Neural crest cell (in vitro differentiated cells): ENCODE results near the gene LRRC18. TPM values are rescaled to one million over a fixed set of nuclear protein-coding genes. Genes with fewer than 3 reads are reported as not detected.
A peak's percentile ranks its signal among the peaks of the same experiment; 100 is the strongest.

Source experiments
- DNase-seq: peaks from one replicate; pipeline ENCODE4 v3.0.0; 2021; ENCODE audit warnings: low read depth, mixed read lengths, low spot score
- H3K27ac Mint-ChIP-seq: one replicate; pipeline ENCODE4 v1.8.0; 2021; ENCODE audit warnings: mild to moderate bottlenecking, mixed read lengths; ENCODE audit not compliant: unreplicated experiment
- H3K27me3 Mint-ChIP-seq: 2 replicates; pipeline ENCODE4 v1.8.0; 2021; ENCODE audit warnings: low read depth, mild to moderate bottlenecking, mixed read lengths
- H3K36me3 Mint-ChIP-seq: 2 replicates; pipeline ENCODE4 v1.8.0; 2021; ENCODE audit warnings: low read depth, mild to moderate bottlenecking, mixed read lengths
- H3K4me1 Mint-ChIP-seq: 2 replicates; pipeline ENCODE4 v1.8.0; 2021; ENCODE audit warnings: mixed read lengths
- H3K4me3 Mint-ChIP-seq: one replicate; pipeline ENCODE4 v1.8.0; 2021; ENCODE audit warnings: mild to moderate bottlenecking, mixed read lengths
- H3K9me3 Mint-ChIP-seq: 2 replicates; pipeline ENCODE4 v1.8.0; 2021; ENCODE audit warnings: mixed read lengths
- total RNA-seq: library from RNA; stranded (reverse); gene quantifications from 2 replicates; pipeline ENCODE4 v1.2.1, GENCODE V29; 2021
- TF ChIP-seq, protein P1 (sequence below): fragments of 200-600 bp; sonication (generic); conservative IDR thresholded peaks from 2 replicates; pipeline ENCODE4 v1.5.0; 2021; ENCODE audit warnings: antibody characterized with exemption, mild to moderate bottlenecking

The LRRC18 gene
- total RNA-seq, 1 donor from 2014 or later, result not detected

DNA sequence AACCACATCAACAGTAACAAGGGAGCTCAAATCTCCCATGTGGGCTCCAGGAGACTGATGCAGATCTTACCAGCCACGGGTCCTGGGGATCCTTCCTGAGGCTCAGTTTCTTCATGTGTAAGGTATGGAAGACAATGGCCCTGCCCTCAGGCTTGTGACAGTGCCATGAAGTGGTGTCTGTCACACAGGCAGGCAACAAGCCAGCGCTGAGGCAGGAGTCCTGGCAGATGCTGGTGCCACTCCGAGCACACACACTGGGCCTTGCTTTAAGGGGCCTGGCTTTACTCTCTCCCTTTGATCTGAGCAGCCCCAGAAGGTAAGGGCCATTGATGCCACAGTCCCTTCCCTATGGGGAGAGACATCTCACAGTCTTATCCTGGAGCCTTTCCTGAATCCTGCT lies 28.4 kb upstream of the LRRC18 start:
- no peaks in the 10 kb centered on the region for H3K4me1 Mint-ChIP-seq
- H3K9me3 Mint-ChIP-seq, result no peaks in the 10 kb centered on the region
- no peak overlapping the region for H3K27ac Mint-ChIP-seq
- no peaks in the 10 kb centered on the region for H3K36me3 Mint-ChIP-seq
- DNase-seq, result no peak
- H3K27me3 Mint-ChIP-seq, result peaks cover 9% of the 10 kb centered on the region
- TF ChIP-seq, protein P1, sequence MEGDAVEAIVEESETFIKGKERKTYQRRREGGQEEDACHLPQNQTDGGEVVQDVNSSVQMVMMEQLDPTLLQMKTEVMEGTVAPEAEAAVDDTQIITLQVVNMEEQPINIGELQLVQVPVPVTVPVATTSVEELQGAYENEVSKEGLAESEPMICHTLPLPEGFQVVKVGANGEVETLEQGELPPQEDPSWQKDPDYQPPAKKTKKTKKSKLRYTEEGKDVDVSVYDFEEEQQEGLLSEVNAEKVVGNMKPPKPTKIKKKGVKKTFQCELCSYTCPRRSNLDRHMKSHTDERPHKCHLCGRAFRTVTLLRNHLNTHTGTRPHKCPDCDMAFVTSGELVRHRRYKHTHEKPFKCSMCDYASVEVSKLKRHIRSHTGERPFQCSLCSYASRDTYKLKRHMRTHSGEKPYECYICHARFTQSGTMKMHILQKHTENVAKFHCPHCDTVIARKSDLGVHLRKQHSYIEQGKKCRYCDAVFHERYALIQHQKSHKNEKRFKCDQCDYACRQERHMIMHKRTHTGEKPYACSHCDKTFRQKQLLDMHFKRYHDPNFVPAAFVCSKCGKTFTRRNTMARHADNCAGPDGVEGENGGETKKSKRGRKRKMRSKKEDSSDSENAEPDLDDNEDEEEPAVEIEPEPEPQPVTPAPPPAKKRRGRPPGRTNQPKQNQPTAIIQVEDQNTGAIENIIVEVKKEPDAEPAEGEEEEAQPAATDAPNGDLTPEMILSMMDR, result no peak
- no peak overlapping the region for H3K4me3 Mint-ChIP-seq

DNA sequence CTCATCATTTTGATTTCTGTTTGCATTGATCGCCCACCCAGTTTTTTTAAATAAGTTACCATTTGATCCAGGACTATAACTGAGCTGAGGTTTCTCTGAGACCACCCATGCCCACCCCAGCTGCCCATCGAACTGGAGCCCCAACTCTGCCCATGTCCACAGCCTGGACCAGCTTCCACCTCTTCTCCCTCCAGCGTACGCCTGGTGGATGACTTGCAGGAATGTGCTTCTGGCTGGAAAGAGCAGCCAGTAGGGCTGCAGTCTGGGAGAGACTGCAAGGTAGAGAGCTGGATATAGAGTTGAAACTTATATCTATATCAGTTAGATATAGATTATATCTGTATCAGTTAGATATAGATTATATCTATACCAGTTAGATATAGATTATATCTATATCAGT lies 25.8 kb upstream of the LRRC18 start:
- TF ChIP-seq, protein P1, result no peak
- H3K4me1 Mint-ChIP-seq, result no peaks in the 10 kb centered on the region
- DNase-seq, result no peak
- no peak overlapping the region for H3K27ac Mint-ChIP-seq
- H3K27me3 Mint-ChIP-seq, result peaks cover 10% of the 10 kb centered on the region
- peaks cover 5% of the 10 kb centered on the region for H3K9me3 Mint-ChIP-seq
- no peaks in the 10 kb centered on the region for H3K36me3 Mint-ChIP-seq
- H3K4me3 Mint-ChIP-seq, result no peak overlapping the region

DNA sequence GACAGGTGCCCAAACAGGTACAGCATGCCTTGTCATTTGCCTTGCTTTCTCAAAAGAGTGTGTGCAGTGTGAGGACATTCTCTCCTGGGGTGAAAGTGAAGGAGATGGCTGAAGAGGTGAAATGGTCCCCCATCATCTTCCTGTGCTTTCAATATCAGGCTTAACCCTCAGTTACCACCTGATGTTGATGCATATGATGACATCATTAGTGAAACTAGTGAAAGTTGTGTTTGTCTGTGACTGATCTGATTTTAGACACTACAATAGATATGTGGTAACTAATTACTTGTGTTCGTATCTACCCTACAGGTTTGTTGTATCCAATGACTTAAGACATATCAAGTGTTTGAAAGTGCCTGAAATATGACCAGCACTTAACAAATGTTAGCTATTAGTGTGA lies 24.4 kb upstream of the LRRC18 start:
- Mint-ChIP-seq H3K4me1 (no peaks in the 10 kb centered on the region), H3K9me3 (peaks cover 5% of the 10 kb centered on the region), H3K36me3 (no peaks in the 10 kb centered on the region), H3K27me3 (peaks cover 10% of the 10 kb centered on the region), H3K4me3 (no peak overlapping the region), H3K27ac (no peak overlapping the region)
- TF ChIP-seq, protein P1, result no peak
- no peak for DNase-seq

DNA sequence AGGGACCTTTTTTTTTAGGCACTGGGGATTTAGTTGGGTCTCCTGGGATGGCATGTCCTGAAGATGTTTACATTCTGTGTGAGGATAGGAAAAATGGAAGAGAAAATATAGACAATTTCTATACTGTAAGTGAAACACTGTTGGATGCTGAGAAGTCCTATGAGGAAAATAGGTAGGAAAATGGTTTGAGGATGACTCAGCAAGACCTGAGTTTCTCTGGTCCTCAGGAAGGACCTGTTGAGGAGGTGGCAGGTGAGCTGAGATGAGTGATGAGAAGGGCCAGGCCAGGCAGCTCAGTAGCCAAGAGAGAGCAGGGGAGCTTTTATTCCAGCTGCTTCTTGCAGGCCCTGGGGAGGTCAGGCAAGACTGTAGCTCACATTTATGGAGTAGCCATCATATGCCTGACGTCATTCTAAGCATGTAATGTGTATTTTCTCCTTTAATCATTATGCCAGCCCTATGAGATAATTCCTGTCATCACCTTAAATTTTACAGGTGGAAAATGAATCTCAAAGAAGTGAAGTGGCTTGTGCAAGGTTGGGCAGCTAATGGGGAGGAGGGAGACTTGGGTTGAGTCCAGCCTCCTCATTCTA lies 19.1 kb upstream of the LRRC18 start:
- H3K4me3 Mint-ChIP-seq, result no peak overlapping the region
- H3K9me3 Mint-ChIP-seq, result peaks cover 5% of the 10 kb centered on the region
- DNase-seq, result no peak
- H3K36me3 Mint-ChIP-seq, result no peaks in the 10 kb centered on the region
- H3K4me1 Mint-ChIP-seq, result no peaks in the 10 kb centered on the region
- peak overlapping the region; percentile 81 for H3K27ac Mint-ChIP-seq
- H3K27me3 Mint-ChIP-seq, result peaks cover 8% of the 10 kb centered on the region
- TF ChIP-seq, protein P1, result no peak

DNA sequence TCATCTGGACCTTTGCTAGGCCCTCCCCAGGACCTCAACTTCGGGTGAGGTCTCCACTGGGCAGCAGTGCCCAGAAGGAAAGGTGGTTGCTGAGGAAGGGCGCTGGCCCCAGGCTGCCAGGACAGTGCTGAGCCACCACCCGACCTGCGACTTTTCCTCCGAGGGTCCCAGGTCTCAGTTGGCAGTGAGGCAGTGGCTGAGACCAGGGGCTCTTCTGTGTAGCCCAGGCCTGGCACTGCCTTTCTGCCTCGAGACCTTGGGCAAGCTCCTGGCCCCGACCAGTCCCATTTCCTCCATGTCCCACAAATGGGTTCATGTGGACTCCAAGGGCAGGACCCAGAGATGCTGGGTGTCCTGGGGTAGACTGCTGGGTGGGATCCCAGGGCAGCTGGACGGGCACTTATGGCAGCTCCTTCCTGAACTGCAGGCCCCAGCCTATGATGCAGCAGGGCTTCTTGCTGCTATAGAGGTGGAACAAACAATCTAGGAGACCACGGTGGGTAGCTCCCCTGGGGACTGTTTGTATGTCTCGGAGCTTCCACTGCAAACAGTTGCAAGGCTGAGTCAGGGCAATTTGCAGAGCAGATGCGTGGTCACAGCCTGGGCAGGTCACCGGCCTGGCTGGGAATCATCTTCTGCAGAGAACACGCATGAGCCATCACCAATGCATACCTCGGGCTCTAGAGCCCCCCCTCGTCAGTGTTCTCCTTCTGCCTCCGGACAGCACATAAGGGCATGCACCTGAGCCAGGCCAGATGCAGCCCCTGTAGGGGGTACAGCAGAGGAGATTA lies 17.9 kb upstream of the LRRC18 start:
- Mint-ChIP-seq H3K27ac (no peak overlapping the region), H3K36me3 (no peaks in the 10 kb centered on the region), H3K9me3 (peaks cover 5% of the 10 kb centered on the region), H3K4me1 (no peaks in the 10 kb centered on the region), H3K4me3 (no peak overlapping the region), H3K27me3 (peaks cover 8% of the 10 kb centered on the region)
- TF ChIP-seq, protein P1, result no peak
- DNase-seq, result no peak
